DMS53 (cell line): ENCODE data around the gene LHFPL6.

ENCODE experiments used
- DNase-seq: peaks from one replicate; lab custom pipeline; 2025; lab: John Stamatoyannopoulos, UW

Gene LHFPL6

DNA sequence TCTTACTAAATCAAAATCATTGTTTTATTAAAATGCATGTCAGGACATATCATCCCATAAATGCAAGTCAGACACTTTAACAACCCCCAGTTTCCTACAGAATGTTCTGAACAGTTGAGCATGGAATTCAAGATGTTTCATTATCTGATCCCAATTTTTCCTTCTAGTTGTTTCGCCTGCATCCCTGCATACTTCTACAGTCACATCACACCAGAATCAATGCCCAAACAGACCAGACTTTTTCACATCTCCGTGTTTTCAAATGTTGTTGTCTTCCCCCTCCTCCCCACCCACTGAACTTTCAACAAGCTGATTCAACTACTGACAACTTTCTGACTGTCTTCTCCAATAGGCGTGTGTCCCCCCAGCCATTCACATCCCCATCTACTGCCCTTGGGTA, 48.6 kb downstream of the LHFPL6 start:
- DNase-seq, result no peak

- no peak for DNase-seq
These were observed 50.7 kb downstream of the LHFPL6 start for GRCh38 chr13:39552246-39552645.

GRCh38 chr13:39550931-39551330, 52.1 kb downstream of the LHFPL6 start:
- no peak for DNase-seq

GRCh38 chr13:39547108-39547507, 55.9 kb downstream of the LHFPL6 start:
- DNase-seq, result no peak

DNA sequence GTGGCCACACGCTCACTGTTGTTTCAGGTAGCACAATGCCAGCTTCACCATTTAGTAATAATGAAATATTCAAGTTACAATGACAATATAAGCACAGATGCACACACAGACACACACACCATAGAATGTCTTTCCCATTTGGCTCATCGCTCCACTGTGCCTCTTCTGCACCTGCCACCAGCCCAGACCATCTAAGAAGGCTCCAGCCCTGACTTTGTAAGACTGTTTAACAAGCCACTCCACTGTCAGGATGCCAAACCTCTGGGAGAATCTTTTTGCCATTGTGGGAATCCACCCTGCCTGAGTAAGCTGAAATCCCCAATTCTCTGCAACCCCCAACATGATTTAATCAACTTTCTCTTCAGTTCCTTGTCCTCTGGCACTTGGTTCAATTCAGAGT, 60.6 kb downstream of the LHFPL6 start:
- no peak for DNase-seq

DNA sequence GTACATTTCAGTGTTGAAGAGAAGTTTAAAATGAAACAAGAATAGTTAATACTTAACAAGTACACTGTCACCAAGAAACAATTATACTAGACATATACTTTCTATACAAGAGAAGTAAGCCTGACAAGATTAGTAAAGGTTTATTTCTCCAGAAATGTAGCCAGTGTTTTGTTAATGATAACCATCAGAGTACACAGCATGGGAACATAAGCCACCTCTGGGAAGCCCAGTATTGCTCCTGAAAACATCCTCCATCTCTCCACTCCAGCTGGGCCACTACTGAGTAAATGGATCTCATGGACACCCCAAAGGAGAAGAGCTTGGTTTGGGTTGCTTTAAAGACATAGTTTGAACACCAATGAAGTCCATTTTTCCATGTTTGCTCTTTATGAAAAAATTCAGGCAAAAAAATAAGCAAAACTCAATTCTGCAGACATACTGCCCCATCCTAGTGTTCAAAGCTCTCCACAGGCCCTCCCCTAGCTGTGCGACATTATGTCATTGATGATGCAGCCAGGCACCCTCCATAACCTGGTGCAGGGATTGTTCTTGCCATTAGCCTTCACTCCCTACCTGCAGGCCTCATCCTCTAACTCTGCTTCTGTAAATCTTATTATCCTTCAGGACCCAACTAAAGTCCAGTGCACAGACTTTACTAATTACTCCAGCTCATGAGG, 61.9 kb downstream of the LHFPL6 start:
- DNase-seq, result no peak

GRCh38 chr13:39538816-39539790, 63.9 kb downstream of the LHFPL6 start:
- peak; percentile 95 for DNase-seq

DNA sequence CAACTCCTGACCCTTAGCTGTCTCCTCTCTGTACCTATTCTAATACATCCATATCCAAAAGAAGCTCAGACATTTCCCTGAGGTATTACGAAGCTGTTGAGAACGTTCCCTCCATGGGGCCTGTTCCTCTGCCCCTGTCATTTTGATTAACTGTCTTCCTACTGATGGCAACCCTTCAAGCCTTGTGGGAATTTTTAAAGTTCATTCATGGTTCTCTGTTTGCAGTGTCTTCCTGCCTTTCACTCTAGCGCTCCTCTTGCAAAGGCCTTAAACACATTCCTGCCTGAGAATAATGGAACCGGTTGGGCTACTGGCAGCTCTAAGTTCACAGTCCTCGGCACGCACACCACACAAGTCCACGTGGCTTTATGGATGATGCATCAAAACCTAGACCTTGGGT, 66.1 kb downstream of the LHFPL6 start:
- DNase-seq, result no peak

GRCh38 chr13:39536274-39536673, 66.7 kb downstream of the LHFPL6 start:
- no peak for DNase-seq

DNA sequence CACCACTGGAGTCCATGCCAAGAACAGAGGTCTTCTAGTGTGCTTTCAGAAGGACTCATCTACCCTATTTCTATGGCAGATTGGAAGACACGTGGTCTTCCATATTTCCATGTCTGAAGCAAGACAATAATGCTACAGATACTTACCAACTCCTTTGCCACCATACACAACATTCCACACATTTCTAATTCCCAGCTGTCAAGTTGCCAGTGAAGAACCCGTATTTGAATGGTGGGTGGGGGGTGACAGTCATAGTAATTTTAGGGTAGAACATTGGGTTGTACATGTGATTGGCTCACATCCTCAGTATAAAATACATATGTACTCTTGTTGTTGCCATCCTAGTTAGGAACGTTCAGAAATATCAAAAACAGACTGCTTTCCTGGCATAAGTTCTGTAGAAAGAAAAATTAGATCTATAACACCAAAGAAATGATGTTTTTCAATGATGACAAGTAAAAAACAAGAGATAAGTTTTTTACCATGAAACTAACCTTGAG, 69.3 kb downstream of the LHFPL6 start:
- DNase-seq, result no peak

- DNase-seq, result no peak
These were observed 71.3 kb downstream of the LHFPL6 start for GRCh38 chr13:39531646-39532045.

DNA sequence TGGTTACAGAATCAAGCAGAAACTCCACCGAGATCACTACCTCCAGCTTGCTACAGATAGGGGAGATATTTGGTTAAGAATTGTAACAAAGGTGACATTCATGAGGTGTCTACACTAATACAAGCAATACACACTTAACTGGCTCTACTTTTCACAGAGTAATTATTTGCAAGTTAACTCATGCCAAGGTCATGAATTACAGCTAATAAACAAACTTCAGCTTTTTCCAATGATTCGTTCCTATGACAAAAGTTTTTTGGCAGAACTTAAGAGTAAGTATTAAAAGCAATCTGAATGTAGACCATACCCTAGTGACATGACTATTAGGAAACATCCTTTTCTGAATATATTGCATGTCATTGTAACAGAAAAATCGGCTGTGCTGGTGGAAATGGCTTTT, 72.1 kb downstream of the LHFPL6 start:
- DNase-seq, result no peak

DNA sequence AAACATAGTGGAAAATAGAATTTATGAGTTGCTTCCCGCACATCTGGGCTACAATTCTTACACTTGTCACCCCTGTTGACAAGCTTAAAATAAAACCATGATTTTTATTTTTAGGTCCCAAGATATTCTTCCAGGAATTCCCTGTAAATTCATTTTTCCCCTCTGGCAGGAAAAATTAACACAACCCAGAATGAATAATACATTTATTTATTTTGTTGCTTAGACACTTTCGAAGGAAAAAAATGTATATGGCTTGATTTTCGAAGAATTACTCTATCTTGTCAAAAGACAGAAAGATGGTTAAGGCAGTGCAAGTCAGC, 74.4 kb downstream of the LHFPL6 start:
- no peak for DNase-seq

DNA sequence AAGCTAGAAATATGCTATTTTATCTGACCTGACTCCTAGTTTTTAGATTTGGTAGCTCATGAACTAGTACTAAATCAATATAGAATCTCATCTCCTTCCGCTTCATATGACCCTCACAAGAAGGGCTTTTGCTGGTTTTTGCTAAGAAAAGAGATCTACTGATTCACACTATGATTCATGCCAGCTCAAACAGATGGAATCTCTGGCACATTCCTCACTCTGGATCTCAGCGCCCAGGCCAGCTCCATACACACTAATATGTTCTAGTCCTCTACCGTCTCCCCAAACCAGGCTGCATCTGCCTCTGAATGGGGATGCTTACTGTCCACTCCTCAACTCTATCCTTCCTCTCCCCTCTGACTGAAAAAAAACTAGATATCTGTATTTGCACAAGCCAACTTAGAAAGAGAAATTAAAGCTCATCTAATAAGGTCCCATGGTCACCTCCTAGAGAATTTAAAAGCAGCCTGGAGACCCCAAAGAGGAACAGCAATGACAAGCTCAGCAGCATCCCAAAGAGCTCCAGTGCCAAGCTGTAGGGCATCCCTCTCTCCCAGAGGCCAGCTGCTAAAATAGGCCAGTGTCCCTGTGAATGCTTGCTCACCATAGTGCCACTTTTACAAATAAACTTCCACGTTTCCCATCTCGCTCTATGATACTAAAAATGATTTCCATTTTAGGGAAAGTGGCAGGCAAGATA, 74.9 kb downstream of the LHFPL6 start:
- no peak for DNase-seq

- DNase-seq, result no peak
These were observed 75.7 kb downstream of the LHFPL6 start for GRCh38 chr13:39527301-39527700.

DNA sequence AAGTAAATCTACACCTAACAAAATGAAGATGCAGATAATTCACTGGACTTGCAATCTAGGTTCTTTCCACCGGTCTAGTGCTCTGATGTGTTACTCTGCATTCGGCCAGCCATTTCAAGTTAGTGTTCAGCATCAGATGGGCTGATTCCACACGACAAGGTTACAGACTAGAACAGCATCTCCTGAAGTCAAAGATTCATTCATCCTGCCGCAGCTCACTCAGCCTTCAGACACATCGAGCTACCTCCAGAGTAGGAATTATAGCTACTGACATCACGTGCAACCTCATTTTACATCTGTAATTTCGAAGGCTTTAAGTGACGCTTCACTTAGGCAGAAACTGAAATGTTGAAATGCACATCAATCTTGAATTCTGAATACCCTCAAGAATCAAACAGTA, 76.5 kb downstream of the LHFPL6 start:
- DNase-seq, result no peak

DNA sequence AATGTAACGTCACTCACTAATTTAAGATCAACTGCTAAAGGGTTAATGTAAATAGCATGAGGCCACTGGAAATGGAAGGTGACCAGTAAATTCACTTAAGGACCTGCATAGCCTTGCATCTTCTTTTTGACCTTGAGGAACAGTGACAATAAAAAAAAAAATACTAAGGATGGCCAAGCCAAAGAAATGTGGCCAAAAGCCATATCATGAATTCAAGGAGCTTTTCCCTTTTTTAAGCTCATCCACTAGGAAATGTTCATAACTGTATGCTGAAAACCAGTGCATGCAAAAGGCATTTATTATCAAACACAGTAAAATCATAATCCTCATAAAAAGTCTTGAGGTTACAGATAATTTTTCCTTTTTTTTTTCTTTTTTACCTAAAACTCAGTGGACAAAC, 77.5 kb downstream of the LHFPL6 start:
- DNase-seq, result no peak

- no peak for DNase-seq
These were observed 78.2 kb downstream of the LHFPL6 start for GRCh38 chr13:39524795-39525194.

DNA sequence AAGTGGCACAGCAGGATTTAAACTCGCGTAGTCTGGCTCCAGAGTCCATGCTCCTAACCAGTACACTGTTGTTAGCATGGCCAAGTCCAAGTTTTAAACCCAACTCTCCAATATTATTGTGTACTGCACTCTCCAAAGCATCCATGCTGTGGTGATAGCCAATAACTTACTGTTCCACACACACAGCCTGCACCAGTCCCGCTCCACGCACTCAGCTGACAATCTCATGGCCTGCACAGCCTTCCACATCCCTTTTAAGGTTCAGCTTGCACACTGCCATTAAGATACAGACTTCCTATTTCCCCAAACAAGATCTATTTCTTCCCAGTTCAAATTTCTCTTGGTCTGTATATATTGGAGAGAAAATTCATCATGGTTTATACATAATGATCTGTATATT, 80.7 kb downstream of the LHFPL6 start:
- DNase-seq, result no peak

GRCh38 chr13:39521701-39522100, 81.3 kb downstream of the LHFPL6 start:
- no peak for DNase-seq

GRCh38 chr13:39516096-39516495, 86.9 kb downstream of the LHFPL6 start:
- no peak for DNase-seq

- no peak for DNase-seq
These were observed 87.7 kb downstream of the LHFPL6 start for GRCh38 chr13:39515224-39515714.

GRCh38 chr13:39512687-39513086, 90.3 kb downstream of the LHFPL6 start:
- no peak for DNase-seq
